HG02870 (cell line): ENCODE data around the gene ADGRG2.
A peak's percentile ranks its signal among the peaks of the same experiment; 100 is the strongest.
"Not testable (repeated sequence)": the region's sequence is repeated elsewhere in the genome, so short reads cannot be mapped to it uniquely, and the experiment has no call there.

Source experiments
- ATAC-seq: cut with Tn5 transposase; IDR thresholded peaks from one replicate; pipeline ENCODE4 v1.9.1; 2021; ENCODE audit warnings: mild to moderate bottlenecking, moderate library complexity; ENCODE audit not compliant: unreplicated experiment

Gene ADGRG2

DNA sequence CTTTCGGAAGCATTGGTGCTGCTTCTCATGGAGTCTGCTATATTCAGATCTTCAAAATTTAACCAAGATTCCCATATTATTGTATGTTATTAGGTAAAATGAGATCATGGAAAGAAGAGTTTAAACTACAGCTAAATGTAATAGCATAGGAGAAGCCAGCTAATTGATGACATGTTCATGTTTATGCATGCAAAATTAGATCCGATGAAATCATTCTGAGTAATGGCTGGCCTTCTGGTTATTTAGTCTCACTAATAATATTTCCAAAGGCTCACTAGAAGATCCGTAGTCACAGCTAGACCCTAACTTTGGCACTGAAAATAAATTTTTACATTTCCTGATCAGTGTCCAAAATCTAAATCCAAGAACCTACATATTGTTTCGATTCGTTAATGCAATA is 118.5 kb downstream of the ADGRG2 start:
- ATAC-seq, result no peak

DNA sequence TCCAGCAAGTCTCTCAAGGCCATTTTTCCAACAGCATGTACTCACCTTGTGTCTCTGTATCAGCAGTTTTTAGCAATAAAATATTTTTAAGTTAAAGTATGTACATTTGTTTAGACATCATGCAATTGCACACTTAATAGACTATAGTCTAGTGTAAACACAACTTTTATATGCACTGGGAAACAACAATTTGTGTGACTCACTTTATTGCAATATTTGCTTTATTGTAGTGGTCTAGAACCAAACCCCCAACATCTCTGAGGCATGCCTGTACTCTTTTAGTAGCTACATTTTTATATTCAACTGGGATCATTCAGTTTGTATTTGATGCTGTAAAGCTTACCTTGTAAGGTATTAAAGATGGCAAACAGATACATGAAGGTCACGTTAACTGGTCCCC is 123.6 kb downstream of the ADGRG2 start:
- ATAC-seq, result no peak

DNA sequence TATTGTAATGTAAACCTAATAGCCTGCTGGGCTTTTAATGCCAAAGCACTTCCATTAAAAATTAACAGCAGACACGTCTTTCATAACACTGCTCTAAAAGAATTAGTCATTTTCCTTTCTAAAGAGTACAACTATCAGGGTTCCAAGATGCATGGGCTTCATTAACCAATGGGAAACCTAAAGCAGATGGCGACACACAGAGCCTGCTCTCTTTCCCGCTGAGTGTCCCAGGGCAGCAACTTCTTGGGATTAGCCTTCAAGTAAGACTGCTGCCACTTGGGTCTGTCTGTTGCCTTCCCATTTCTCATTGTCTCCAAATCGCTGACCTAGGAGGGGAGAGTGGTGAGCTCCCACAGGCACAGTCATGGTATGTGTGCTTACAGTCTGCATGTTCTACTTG is 124.4 kb downstream of the ADGRG2 start:
- no peak for ATAC-seq

DNA sequence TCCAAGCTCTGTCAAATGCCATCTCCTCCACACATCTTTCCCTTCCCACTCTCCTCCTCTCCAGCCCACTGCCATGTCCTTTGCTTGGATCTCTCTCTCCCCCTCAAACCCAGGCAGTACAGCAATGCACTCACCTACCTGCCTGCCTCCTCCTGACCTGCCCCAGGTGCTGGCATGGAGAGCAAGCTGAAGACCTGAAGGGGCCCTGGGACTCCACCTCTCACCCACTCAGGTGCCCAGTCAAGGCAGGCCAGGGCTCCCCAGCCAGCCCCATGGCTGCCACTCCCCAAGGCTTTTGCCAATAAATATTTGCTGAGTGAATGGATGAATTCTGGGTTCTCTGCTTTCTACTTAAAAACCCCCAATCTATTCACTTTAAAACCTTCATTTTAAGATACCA is 125.7 kb downstream of the ADGRG2 start:
- no peak for ATAC-seq

DNA sequence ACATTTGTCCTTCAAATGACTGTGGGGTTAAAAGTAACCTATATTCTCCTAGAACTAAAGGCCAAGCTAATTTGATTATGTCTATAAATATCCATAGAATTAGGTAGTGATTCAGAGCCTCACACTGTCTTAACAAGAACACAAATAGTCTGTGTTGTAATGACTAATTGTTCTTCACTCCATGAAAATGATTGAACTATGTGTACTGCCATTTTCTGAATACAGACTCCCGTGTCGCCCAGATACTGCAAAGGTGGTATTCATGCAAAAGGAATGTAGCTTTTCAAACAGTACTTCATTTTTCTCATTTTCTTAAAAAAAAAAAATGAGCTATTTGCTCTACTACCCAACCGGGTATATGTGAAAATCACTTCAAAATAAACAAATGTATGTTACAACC is 127.0 kb downstream of the ADGRG2 start:
- no peak for ATAC-seq

DNA sequence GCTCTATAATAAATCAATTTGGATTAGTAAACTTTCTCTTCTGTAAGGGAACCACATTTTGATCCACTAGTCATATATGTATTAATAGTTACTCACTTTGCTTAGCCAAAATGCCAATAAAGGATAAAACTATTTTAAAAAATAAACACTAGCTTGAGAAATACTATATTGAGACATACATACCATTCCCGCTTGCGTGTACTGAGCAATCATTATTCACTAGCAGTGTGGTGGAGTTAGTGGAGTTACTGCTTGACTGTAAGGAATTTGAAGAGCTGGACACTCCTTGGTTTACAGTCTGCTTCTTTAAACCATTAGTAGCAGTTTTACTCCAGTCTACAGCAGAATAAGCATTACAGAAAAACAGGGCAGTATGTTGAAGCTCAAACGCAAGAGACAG is 127.6 kb downstream of the ADGRG2 start:
- ATAC-seq, result no peak

DNA sequence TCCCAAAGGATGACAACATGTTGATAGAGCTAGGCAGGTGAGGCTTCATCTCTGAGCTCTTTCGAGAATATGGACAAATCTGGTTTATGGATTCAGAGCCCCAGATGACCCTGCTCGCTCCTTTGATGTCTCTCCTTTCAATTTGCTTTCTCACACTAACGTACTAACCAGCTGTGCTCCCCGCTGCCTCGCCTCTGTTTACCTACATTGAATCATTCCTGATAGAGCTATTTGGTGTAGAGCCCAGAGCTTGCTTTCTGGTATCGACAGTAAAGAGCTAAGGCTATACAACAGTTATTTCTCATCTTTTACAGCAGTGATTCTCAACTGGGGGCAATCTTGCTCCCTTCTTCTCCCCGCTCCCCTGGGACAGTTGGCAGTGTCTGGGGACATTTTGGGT is 129.4 kb downstream of the ADGRG2 start:
- no peak for ATAC-seq

DNA sequence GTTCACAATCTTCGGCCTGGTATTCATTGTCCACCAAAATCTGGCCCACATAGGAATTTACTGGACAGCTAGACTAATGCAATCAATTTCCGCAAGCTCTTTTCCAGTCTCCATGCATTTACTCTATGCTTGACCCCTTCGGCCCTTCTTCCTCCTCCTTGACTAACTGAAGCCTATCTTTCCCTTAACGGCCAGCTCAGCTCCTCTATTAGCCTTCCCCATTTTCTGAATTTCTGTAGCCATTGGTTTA is 137.2 kb downstream of the ADGRG2 start:
- no peak for ATAC-seq

DNA sequence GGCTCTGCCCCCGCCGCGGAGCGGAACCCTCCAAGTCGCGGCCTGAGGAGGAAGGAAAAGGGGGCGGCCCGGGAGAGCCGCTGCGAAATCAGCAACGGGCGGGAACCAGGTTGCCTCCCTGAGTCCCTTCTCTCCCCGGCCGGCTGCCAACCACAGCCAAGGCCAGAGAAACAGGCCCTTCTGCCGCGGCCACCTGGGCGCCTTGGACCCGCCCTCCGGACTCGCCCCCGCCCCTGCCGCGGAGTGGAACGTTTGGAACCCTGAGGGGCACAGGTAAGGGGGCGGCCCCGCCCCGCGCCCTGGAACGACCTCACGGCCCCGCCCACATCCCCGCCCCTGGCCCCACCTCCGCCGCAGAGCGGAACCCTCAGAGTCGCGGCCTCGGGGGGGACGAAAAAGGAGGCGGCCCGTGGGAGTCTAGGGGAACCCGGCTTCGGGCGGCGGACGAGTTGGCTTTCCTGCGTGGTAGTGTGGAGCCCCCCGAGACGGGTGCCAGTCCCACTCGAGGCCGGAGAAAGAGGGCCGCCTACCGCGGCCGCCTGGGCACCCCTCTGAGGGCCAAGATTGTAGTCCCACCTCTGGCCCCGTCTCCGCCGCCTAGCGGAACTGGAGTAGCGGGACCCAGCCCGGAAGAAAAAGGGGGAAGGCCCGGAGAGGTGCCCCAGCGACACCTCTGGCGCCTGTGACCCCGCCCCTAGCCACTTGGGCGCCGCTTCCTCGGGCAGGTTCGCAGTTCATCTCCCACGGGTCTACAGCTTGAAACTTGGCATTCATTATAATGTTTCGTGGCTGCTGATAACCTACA is 137.7 kb downstream of the ADGRG2 start:
- ATAC-seq, result peak; percentile 77

DNA sequence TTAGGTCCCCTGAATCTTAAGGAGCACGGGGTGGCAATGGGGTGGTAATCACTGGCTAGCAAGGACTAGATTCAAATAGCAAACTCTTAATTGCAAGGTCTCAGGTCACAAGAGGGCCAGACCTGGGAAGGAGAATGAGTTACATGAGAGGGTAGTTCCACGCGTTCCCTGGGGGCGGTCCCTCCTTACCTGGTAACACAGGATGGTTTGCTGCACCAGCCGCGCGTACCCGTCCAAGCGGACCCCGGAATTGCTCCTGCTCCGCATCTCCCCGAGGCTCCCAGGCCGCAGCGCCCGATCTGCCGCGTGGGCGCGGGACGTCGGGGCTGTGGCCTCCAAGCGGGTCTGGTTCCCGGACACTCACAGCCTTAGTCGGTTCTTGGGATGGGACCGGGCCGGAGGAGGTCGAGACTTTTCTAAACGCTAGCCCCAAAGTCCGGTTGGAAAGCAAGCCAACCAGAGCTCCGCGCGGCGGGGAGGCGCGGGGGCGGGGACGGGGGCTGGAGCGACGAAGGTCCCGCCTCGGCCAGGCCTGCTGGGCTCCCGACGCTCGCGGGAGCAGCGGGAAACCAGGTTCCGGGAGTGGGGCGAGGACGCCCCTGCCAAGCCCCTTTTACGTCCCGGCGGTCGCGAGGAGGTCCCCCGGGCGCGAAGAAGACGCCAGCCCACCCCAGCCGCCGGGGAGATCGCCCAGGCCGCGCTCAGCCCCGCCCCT is 138.4 kb downstream of the ADGRG2 start, which contains the start of gene PHKA2:
Gene PHKA2 (minus strand): TSS at position 449 of the 715 bp plus-strand sequence. CDS start 182 bp downstream, at position 267.
- peak; percentile 40 for ATAC-seq

DNA sequence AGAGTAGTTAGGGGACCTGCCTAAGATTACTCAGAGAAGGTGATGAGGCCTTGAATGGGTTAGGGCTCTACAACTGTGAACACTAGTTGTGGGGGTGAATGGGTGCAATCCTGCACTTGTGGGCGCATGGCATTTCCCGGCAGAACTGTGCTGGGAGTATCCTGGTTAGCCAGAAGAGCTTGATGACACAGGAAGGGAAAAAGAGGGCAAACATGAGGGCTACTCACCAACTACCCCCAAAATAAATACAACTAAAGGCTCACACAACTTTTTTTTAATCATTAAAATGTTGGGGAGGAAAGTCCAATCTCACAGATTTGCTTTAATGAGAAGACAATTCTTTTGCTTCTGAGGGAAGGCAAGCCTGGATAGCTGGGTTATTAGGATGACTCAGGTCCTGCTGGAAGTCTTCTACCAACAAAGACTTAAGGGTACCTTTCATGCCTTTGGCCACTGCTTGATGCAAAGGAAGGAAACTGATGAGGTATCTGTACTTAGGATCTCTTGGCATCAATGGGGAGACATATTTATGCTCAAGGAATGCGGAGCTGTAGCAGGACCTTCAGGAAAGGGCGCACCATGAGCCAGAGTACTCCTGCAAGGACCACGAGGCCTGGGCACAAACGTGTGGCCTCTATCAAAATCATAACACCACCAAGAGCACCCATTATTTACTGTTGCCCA is 141.0 kb downstream of the ADGRG2 start:
- ATAC-seq, result no peak

DNA sequence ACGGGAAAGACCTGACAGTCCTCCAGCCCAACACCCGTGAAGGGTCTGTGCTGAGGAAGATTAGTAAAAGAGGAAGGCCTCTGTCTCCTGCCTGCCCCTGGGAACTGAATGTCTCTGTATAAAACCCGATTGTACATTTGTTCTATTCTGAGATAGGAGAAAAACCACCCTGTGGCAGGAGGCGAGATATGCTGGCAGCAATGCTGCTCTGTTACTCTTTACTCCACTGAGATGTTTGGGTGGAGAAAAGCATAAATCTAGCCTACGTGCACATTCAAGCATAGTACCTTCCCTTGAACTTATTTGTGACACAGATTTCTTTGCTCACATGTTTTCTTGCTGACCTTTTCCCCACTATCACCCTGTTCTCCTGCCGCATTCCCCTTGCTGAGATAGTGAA is 142.0 kb downstream of the ADGRG2 start:
- ATAC-seq, result not testable (repeated sequence)

DNA sequence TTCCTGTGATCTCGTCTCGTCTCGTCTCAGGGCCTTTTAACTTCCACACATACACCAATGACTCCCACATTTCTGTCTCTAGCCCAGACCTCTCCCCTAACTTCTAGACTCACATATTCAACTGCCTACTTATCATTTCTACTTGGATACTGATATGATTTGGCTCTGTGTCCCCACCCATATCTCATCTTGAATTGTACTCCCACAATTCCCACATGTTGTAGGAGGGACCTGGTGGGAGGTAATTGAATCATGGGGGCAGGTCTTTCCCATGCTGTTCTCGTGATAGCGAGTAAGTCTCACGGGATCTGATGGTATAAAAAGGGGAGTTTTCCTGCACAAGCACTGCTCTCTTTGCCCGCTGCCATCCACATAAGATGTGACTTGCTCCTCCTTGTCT is 147.3 kb downstream of the ADGRG2 start:
- no peak for ATAC-seq

DNA sequence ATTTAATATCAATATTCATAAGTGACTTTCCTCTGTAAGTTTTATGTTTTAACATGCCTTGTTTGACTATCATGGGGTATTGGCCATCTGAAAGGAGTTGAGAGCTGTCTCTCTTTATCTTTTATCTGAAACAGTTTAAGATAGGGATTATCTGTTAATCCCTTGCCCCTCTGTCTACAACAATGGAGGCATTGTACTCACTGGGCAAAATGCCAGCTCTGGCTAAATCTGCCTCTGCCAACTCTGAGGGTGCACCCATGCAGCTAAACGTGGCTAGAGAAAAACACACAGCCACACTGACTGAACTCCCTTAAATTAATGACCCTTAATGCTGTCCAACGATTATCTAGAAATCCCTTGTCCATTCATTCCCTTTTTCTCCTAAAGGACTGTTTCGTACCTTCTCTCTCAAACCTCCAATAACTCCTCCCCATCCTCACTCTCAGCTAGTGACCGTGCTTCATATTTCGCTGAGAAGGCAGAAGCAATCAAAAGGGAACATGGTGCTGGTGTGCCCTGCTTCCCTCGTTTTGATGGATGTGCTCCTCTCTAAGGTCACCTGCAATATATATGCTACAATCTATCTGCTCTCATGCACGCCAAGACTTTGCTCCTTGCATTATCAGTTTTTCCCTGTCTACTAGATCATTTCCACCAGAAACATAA is 148.6 kb downstream of the ADGRG2 start:
- ATAC-seq, result no peak

DNA sequence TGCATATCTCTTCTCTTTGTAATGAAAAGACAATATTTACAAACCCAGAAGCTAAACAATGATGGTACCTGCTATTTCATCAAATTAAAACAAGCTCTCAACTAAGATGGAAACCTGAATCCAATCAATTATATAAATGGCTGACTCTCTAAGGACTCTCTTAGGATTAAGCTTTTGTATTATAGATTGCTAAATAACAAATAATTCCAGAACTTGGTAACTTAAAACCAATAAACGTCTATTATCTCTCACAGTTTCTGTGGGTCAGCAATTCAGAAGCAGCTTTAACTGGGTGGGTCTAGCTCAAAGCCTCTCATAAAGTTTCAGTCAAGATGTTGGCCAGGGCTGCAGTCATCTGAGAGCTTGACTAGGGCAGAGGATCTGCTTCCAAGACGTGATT is 150.8 kb downstream of the ADGRG2 start:
- ATAC-seq, result no peak

DNA sequence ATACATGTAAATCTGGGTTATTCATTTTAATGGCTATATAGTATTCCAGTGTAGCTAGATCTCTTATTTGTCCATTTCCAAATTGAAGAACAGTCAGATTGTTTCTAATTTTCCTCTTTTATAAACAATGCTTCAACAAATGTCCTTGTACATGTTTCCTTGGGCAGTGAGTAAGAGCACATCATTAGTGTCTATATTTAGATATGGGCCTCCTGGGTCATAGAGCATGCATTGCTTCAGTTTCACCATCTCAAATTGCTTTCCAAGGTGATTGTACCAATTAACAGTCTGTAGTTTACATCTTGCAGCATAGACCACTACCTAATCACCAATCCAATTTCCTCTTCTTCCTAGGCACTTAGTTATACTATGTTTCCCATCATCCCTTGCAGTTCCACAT is 151.8 kb downstream of the ADGRG2 start:
- ATAC-seq, result no peak

DNA sequence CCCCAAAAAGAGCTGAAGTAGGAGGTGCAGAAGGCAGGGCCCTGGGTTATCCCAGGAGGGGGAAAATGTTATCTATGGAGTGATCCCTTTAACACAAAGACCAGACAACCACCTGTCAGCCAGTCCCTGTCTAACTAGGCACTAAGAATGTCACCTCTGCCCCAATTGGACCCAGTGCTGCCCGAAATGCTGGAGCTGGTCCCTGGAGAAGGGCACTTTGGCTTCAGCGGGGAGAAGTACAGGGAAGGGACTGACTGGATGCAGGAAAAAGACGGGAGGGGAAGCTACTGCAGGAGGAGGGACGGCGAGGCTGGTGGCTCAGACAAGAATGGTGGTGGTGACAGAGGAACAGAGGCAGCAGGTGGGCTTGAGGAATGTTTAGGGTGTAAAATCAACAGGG is 155.6 kb downstream of the ADGRG2 start:
- no peak for ATAC-seq

DNA sequence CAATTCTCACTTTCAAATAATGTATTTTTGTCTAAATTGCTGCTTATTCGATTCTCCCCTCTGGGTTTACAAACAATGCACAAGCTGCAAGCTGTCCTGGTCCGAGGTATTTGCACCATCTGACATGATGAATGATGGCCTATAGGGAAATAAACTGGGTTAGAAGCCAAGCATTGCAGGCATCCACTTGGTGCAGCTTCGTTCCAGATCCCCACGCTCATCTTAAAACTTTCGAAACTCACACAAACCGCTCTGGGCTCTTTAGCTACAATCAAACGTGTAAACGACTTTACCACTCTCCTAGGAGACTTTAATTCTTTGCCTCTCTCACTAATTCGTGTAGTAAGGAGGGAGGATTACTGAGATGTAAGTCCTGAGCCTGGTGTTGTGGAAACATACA is 157.4 kb downstream of the ADGRG2 start:
- ATAC-seq, result no peak

DNA sequence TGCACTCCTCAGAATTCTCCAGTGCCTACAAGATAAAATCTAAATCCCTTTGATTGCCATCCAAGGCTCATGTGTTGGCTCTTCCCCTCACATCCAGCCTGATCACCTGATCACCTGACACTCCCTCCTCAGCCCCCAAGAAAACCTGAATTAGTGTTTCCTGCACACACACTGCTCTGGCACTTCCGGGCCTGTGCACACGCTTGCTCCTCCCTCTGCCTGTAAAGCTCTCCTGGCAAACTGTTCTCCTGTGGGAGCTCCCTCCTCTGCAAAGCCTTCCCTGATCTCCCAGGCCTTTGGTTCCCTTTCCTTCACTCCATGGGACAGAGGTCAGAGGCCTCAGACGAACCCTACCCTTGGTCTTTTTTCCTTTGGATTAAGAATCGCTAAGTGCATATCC is 158.2 kb downstream of the ADGRG2 start:
- no peak for ATAC-seq

DNA sequence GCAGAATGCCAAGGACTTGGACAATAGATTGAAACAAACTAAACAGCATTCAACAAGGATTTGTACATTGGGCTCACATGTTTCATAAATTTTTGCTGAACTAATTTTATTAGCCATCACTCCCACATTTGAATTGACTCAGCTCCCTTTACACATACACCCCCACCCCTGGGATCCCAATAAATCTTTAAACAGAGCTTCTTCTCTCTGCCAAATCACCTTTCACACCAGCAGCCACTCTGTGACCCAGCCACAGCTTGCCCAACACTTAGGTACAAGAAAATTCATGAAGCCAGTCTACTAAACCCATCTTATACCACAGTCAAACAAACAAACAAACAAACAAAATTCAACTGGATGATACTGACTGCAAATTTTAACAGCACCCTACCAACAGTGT is 159.9 kb downstream of the ADGRG2 start:
- no peak for ATAC-seq

DNA sequence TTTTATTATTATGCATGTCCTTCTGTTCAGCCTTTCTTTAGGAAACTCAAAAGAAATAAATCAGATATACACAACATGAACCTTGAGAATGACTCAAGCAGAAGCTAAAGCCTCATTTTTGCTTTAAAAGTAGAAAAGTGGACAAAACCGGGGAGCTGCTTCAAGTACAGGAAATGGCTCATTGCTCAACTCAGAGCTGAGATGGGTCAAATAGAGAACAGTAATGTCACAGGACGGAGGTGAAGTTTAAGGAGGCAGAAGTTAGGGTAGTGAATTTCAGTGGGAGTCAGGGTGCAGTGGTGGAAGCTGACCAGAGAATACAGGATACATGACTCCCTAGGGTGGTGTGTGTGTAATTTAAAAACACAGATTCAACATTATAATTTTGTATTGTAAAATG is 160.6 kb downstream of the ADGRG2 start:
- no peak for ATAC-seq
